ENCODE measurements around the gene RHOBTB1. TPM values are rescaled to one million over a fixed set of nuclear protein-coding genes. Genes with fewer than 3 reads are reported as not detected.

RHOBTB1 gene
- total RNA-seq, 1 donor = 32.9 TPM

GRCh38 chr10:60970526-60970925, 26.5 kb upstream of the RHOBTB1 start:
- DNase-seq (ENCODE audit: insufficient read length, low spot score, missing footprints) = no peak
- Histone ChIP-seq H3K9me3 (ENCODE audit: low read depth, low read length) (no peaks in the 10 kb centered on the region), H3K27ac (ENCODE audit: low read depth, low read length) (no peak overlapping the region), H2AFZ (ENCODE audit: low read length) (no peak overlapping the region), H3K4me2 (ENCODE audit: insufficient read depth, low read length) (no peak overlapping the region), H3K79me2 (ENCODE audit: insufficient read depth, low read length) (no peaks in the 10 kb centered on the region), H3K4me1 (ENCODE audit: insufficient read depth, low read length) (peaks cover 14% of the 10 kb centered on the region), H4K20me1 (ENCODE audit: insufficient read depth, low read length) (no peaks in the 10 kb centered on the region), H3K36me3 (ENCODE audit: insufficient read depth, low read length) (no peaks in the 10 kb centered on the region), H3K27me3 (ENCODE audit: insufficient read depth, low read length) (no peaks in the 10 kb centered on the region), H3K4me3 (ENCODE audit: insufficient read depth, low read length) (no peak overlapping the region)
- no peak for TF ChIP-seq CTCF (IDR thresholded peaks at IDR 0.05; ENCODE audit: extremely low read depth, low read depth, low read length)

GRCh38 chr10:60968504-60968903, 24.5 kb upstream of the RHOBTB1 start:
- no peaks in the 10 kb centered on the region for H3K27me3 ChIP-seq (ENCODE audit: insufficient read depth, low read length)
- H3K36me3 ChIP-seq (ENCODE audit: insufficient read depth, low read length) = no peaks in the 10 kb centered on the region
- DNase-seq (ENCODE audit: insufficient read length, low spot score, missing footprints) = no peak
- no peak for TF ChIP-seq CTCF (IDR thresholded peaks at IDR 0.05; ENCODE audit: extremely low read depth, low read depth, low read length)
- no peaks in the 10 kb centered on the region for H3K79me2 ChIP-seq (ENCODE audit: insufficient read depth, low read length)
- H4K20me1 ChIP-seq (ENCODE audit: insufficient read depth, low read length) = no peaks in the 10 kb centered on the region
- H3K4me2 ChIP-seq (ENCODE audit: insufficient read depth, low read length) = no peak overlapping the region
- peaks cover 18% of the 10 kb centered on the region for H3K4me1 ChIP-seq (ENCODE audit: insufficient read depth, low read length)
- H2AFZ ChIP-seq (ENCODE audit: low read length) = no peak overlapping the region
- H3K4me3 ChIP-seq (ENCODE audit: insufficient read depth, low read length) = no peak overlapping the region
- no peak overlapping the region for H3K27ac ChIP-seq (ENCODE audit: low read depth, low read length)
- H3K9me3 ChIP-seq (ENCODE audit: low read depth, low read length) = no peaks in the 10 kb centered on the region

- H2AFZ ChIP-seq (ENCODE audit: low read length) = no peak overlapping the region
- H3K4me3 ChIP-seq (ENCODE audit: insufficient read depth, low read length) = no peak overlapping the region
- no peak for DNase-seq (ENCODE audit: insufficient read length, low spot score, missing footprints)
- no peaks in the 10 kb centered on the region for H4K20me1 ChIP-seq (ENCODE audit: insufficient read depth, low read length)
- H3K4me1 ChIP-seq (ENCODE audit: insufficient read depth, low read length) = peaks cover 23% of the 10 kb centered on the region
- H3K27me3 ChIP-seq (ENCODE audit: insufficient read depth, low read length) = no peaks in the 10 kb centered on the region
- H3K79me2 ChIP-seq (ENCODE audit: insufficient read depth, low read length) = no peaks in the 10 kb centered on the region
- no peaks in the 10 kb centered on the region for H3K36me3 ChIP-seq (ENCODE audit: insufficient read depth, low read length)
- TF ChIP-seq CTCF (IDR thresholded peaks at IDR 0.05; ENCODE audit: extremely low read depth, low read depth, low read length) = no peak
- H3K4me2 ChIP-seq (ENCODE audit: insufficient read depth, low read length) = no peak overlapping the region
- no peak overlapping the region for H3K27ac ChIP-seq (ENCODE audit: low read depth, low read length)
- no peaks in the 10 kb centered on the region for H3K9me3 ChIP-seq (ENCODE audit: low read depth, low read length)
Measured at GRCh38 chr10:60967854-60968484, 24.0 kb upstream of the RHOBTB1 start.

- Histone ChIP-seq H2AFZ (ENCODE audit: low read length) (no peak overlapping the region), H3K4me2 (ENCODE audit: insufficient read depth, low read length) (no peak overlapping the region), H3K79me2 (ENCODE audit: insufficient read depth, low read length) (no peaks in the 10 kb centered on the region), H3K4me3 (ENCODE audit: insufficient read depth, low read length) (no peak overlapping the region), H4K20me1 (ENCODE audit: insufficient read depth, low read length) (no peaks in the 10 kb centered on the region), H3K27ac (ENCODE audit: low read depth, low read length) (no peak overlapping the region), H3K4me1 (ENCODE audit: insufficient read depth, low read length) (peaks cover 27% of the 10 kb centered on the region), H3K36me3 (ENCODE audit: insufficient read depth, low read length) (no peaks in the 10 kb centered on the region), H3K27me3 (ENCODE audit: insufficient read depth, low read length) (no peaks in the 10 kb centered on the region), H3K9me3 (ENCODE audit: low read depth, low read length) (no peaks in the 10 kb centered on the region)
- no peak for TF ChIP-seq CTCF (IDR thresholded peaks at IDR 0.05; ENCODE audit: extremely low read depth, low read depth, low read length)
- no peak for DNase-seq (ENCODE audit: insufficient read length, low spot score, missing footprints)
Measured at GRCh38 chr10:60967260-60967659, 23.3 kb upstream of the RHOBTB1 start.
